ENCODE data around the gene MICAL3.
"Not testable (repeated sequence)": the region's sequence is repeated elsewhere in the genome, so short reads cannot be mapped to it uniquely, and the experiment has no call there.

Gene MICAL3

GRCh38 chr22:18024276-18024939 lies at the start of gene MICAL3:
Gene MICAL3, minus strand, starts transcription at chr22:18024561. Its CDS starts 117,749 bp downstream, at chr22:17906812.
- H3K4me3 ChIP-seq (replicated peaks; ENCODE audit: low read depth, low read length), result peak within 1 kb of the TSS; percentile 53
- TF ChIP-seq CTCF (IDR thresholded peaks at IDR 0.05; ENCODE audit: low read length, missing control alignments), result peak; percentile 46
- DNase-seq (ENCODE audit: low read depth), result peak; percentile 64

GRCh38 chr22:18073927-18074326 lies 49.6 kb upstream of the MICAL3 start:
- DNase-seq (ENCODE audit: low read depth); H3K4me3 ChIP-seq (replicated peaks; ENCODE audit: low read depth, low read length): not testable (repeated sequence)

GRCh38 chr22:18073467-18073866 lies 49.1 kb upstream of the MICAL3 start:
- DNase-seq (ENCODE audit: low read depth), result no peak
- TF ChIP-seq CTCF (IDR thresholded peaks at IDR 0.05; ENCODE audit: low read length, missing control alignments), result no peak
- H3K4me3 ChIP-seq (replicated peaks; ENCODE audit: low read depth, low read length), result no peak overlapping the region

GRCh38 chr22:18071968-18072310 lies 47.6 kb upstream of the MICAL3 start:
- DNase-seq (ENCODE audit: low read depth), result no peak

GRCh38 chr22:18071307-18071967 lies 47.1 kb upstream of the MICAL3 start:
- DNase-seq (ENCODE audit: low read depth); H3K4me3 ChIP-seq (replicated peaks; ENCODE audit: low read depth, low read length): not testable (repeated sequence)

More at GRCh38 chr22:18071968-18072310, 47.6 kb upstream of the MICAL3 start:
- TF ChIP-seq CTCF (IDR thresholded peaks at IDR 0.05; ENCODE audit: low read length, missing control alignments), result no peak
- H3K4me3 ChIP-seq (replicated peaks; ENCODE audit: low read depth, low read length), result no peak overlapping the region

GRCh38 chr22:18070556-18071306 lies 46.4 kb upstream of the MICAL3 start:
- peak; percentile 7 for TF ChIP-seq CTCF (IDR thresholded peaks at IDR 0.05; ENCODE audit: low read length, missing control alignments)
- H3K4me3 ChIP-seq (replicated peaks; ENCODE audit: low read depth, low read length), result no peak overlapping the region
- DNase-seq (ENCODE audit: low read depth), result no peak

GRCh38 chr22:18070041-18070440 lies 45.7 kb upstream of the MICAL3 start:
- TF ChIP-seq CTCF (IDR thresholded peaks at IDR 0.05; ENCODE audit: low read length, missing control alignments), result no peak
- no peak for DNase-seq (ENCODE audit: low read depth)
- H3K4me3 ChIP-seq (replicated peaks; ENCODE audit: low read depth, low read length), result no peak overlapping the region

Measured in fibroblast of pulmonary artery (primary cell).